Stimulated activated CD4-positive, alpha-beta T cell treated with anti-CD3 and anti-CD28 coated beads, Interleukin-4, amount 100 ng/mL, for 1 hour (primary cell): Measurements from ENCODE around the gene IQCE.
"Not testable (repeated sequence)": the region's sequence is repeated elsewhere in the genome, so short reads cannot be mapped to it uniquely, and the experiment has no call there.

Experiments
- DNase-seq: peaks from one replicate; pipeline ENCODE4 v3.0.0-alpha.2; 2020

IQCE gene

GRCh38 chr7:2582006-2582735 lies 23.4 kb downstream of the IQCE start:
- no peak for DNase-seq

GRCh38 chr7:2583798-2584580 lies 25.2 kb downstream of the IQCE start:
- no peak for DNase-seq

GRCh38 chr7:2585446-2585845 lies 26.7 kb downstream of the IQCE start:
- DNase-seq = no peak

GRCh38 chr7:2586326-2587020 lies 27.7 kb downstream of the IQCE start:
- no peak for DNase-seq

- no peak for DNase-seq
These were observed 28.4 kb downstream of the IQCE start for GRCh38 chr7:2587134-2587533.

- no peak for DNase-seq
These were observed 29.0 kb downstream of the IQCE start for GRCh38 chr7:2587778-2588177.

GRCh38 chr7:2589341-2589740 lies 30.6 kb downstream of the IQCE start:
- DNase-seq = no peak

GRCh38 chr7:2589941-2590340 lies 31.2 kb downstream of the IQCE start:
- DNase-seq = not testable (repeated sequence)

GRCh38 chr7:2592375-2592865 lies 33.6 kb downstream of the IQCE start:
- no peak for DNase-seq

GRCh38 chr7:2593036-2593727 lies 34.4 kb downstream of the IQCE start:
- no peak for DNase-seq

- DNase-seq = no peak
These were observed 35.8 kb downstream of the IQCE start for GRCh38 chr7:2594599-2594998.

- no peak for DNase-seq
These were observed 36.6 kb downstream of the IQCE start for GRCh38 chr7:2595258-2595860.

GRCh38 chr7:2596464-2597272 lies 37.9 kb downstream of the IQCE start:
- DNase-seq = no peak

- DNase-seq = no peak
These were observed 38.5 kb downstream of the IQCE start for GRCh38 chr7:2597273-2597640.

- no peak for DNase-seq
These were observed 39.5 kb downstream of the IQCE start for GRCh38 chr7:2598154-2598823.

- no peak for DNase-seq
These were observed 42.3 kb downstream of the IQCE start for GRCh38 chr7:2601065-2601464.

GRCh38 chr7:2601907-2602306 lies 43.1 kb downstream of the IQCE start:
- no peak for DNase-seq

- no peak for DNase-seq
These were observed 43.7 kb downstream of the IQCE start for GRCh38 chr7:2602406-2603043.

GRCh38 chr7:2603044-2603965 lies 44.5 kb downstream of the IQCE start:
- DNase-seq = no peak
